ENCODE results near the gene CYTH1.

DNA sequence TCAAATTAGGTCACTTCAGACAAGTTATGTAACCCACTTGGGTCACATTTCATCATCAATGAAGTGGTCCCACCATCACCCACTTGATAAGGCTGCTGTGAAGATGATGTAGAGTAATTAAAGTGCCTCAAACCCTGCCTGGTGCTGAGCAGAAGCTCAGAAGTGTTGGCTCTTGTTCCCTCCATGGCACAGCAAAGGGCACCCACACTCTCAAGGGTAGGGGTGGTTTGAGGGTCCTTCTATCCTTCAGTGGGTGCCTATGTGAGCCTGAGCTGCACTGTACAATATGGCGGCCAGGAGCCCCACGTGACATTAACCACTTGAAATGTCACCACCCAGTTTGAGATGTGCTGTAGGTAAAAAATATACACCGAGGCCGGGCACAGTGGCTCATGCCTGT lies 71.5 kb downstream of the CYTH1 start:
- TF ChIP-seq POLR2AphosphoS5 (IDR thresholded peaks at IDR 0.05) (no peak), CTCF (IDR thresholded peaks at IDR 0.05 in 8 of 11, conservative IDR thresholded peaks at IDR 0.05 in 3 of 11) (no peak), POLR2A (IDR thresholded peaks at IDR 0.05) (no peak)

Data from spleen (tissue), 7 donors.